Measurements from ENCODE around the gene TBC1D10B.

Gene TBC1D10B

GRCh38 chr16:30359871-30360170, 10.5 kb downstream of the TBC1D10B start:
- intact Hi-C loops (cut with DNase I), result loop anchor here (5.0 kb wide), 1 partner anchor 47 kb away; the partner anchor contains the start of gene ZNF771
- DNase-seq, result no peak

- no peak for DNase-seq
- intact Hi-C loops (cut with DNase I), result loop anchor here (5.0 kb wide), 1 partner anchor 48 kb away; the partner anchor contains the start of gene ZNF771
Observed at GRCh38 chr16:30358990-30359870, 11.1 kb downstream of the TBC1D10B start.

GRCh38 chr16:30358577-30358936, 11.7 kb downstream of the TBC1D10B start:
- no peak for DNase-seq
- intact Hi-C loops (cut with DNase I), result loop anchor here (5.0 kb wide), 1 partner anchor 49 kb away; the partner anchor contains the start of gene ZNF771

DNA sequence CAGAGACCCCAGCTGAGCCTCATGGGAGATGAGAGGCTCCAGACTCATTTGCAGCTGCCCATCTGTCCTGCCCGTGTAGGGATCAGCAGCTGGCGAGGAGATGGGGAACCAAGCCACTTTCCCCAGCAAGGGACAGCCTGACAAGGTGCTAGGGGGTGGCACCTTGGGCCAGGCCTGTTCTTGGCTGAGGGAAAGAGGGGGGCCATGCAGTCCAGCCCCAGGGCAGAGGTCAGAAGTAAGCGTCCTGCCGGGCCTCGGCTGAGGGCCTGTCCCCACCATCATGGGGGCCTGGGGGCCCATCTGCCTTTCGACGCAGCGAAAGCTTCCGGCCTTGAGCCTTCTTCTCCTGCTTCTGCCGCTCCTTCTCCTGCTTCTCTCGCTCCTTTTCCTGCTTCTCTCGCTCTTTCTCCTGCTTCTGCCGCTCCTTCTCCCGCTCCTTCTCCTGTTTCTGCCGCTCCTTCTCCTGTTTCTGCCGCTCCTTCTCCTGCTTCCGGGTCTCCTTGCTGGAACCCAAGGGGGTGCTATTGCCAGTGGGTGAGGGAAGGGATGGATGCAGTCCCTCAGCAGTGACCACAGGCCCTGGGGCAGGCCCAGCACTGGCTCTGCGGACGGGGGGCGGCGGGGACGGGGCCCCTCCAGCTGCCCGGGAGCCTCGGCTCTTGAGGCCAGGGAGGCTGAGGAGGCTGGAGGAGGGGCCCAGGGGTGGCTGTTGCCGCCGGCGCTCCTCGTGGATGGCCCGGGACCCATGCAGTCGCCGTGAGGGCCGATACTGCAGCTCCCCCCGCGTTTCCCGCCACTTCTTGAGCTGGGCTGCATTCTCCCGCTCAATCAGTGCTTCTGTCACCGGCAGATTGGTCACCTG, 12.3 kb downstream of the TBC1D10B start:
- no peak for DNase-seq
- intact Hi-C loops (cut with DNase I), result loop anchor here (5.0 kb wide), 1 partner anchor 49 kb away; the partner anchor contains the start of gene ZNF771

DNA sequence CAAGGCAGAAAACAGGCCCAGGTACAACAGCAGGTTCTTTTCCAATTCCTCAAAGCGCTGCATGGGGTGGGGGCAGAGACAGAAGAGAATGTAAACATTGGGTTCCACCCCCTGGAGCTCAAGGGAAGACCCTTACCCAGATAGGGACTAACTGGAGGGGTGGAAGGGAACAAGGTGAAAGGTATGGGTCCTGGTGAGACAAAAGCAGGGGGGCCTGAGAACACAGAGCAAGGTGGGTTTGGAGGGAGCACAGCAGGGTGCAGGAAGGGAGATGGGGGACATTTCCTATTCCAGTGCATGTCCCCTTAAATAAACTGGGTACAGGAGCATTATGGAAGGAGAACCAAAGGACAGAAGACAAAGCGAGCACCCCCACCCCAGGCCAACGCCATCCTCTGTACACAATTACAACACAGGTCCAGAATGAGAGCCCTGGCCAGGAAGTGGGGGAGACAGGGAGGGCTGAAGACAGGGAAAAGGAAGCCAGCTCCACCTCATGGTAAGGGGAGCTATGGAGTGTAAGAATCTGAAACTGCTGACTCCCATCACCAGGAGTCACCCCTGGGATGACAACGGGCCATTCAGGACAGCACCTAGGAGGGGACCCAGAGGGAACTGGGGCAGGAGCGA, 13.1 kb downstream of the TBC1D10B start:
- DNase-seq, result no peak
- intact Hi-C loops (cut with DNase I), result loop anchor here (5.0 kb wide), 1 partner anchor 50 kb away; the partner anchor contains the start of gene ZNF771

GRCh38 chr16:30356401-30357084, 13.8 kb downstream of the TBC1D10B start:
- intact Hi-C loops (cut with DNase I), result loop anchor here (5.0 kb wide), 1 partner anchor 51 kb away; the partner anchor contains the start of gene ZNF771

DNA sequence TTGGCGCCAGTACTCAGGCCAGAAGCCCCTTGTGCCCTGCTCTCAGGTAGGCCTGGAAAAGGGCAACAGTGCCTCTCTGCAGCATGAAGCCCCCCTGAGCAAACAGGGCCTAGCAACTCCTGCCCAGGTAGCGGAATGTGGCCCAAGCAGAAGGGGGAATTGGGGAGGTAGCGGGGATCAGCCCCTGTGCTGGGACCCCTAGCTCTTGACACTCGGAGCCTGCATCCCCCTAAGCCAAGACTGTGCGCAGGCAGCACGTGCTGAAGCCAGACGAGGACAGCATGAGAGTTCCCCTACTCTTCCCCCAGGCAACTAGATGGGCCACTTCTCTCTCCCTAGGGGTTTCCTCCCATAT, 14.4 kb downstream of the TBC1D10B start:
- intact Hi-C loops (cut with DNase I), result loop anchor here (5.0 kb wide), 1 partner anchor 51 kb away; the partner anchor contains the start of gene ZNF771
- peak in 1 of 42 donors; percentile 32 for DNase-seq

More at GRCh38 chr16:30356401-30357084, 13.8 kb downstream of the TBC1D10B start:
- peak in 12 of 42 donors; percentile 15 to 75 (median 49) for DNase-seq

DNA sequence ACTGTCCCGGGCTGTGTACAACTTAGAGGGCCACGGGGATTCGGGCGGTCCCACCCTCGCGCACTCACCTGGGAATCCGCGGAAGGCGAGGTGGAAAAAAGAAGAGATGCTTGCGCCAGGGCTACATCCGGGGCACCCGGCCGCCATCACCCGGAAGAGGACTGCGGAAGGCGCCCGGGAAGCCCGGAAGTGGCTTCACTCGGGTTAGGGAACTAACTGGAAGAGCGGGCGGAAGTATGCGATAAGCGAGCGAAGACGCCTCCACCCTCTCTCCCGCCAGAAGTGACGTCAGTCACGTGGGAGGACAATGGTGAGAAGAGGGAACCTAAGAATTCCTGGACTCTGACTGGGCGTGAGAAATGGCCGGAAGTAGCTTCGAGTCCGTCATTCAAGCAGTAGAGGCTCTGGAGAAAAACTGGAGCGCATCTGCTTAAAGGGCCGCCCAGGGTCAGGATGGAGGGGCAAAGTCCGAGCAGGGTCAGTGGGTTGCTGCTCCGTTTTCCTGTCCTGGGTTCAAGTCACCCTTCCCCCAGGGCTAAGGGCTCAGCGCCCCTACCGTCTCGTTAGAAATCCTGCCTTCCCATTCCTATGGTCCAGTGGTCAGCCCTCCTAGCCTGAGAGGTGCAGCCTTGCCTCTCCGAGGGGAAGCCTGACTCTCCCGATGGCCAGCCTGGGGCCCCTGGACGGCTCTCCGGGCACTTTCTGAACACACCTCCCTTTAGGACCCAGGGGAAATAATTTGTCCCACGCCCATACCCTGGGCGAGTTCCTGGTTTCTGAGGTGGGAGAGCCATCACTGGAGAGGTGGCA, 14.9 kb downstream of the TBC1D10B start, which contains the start of gene CD2BP2:
Gene CD2BP2 (minus strand): TSS at position 165 of the 810 bp plus-strand sequence. CDS start 627 bp downstream, outside the sequence.
- DNase-seq, result peak; percentile 93 to 99 (median 97)
- intact Hi-C loops (cut with DNase I), result loop anchor here (5.0 kb wide), 1 partner anchor 52 kb away; the partner anchor contains the start of gene ZNF771

DNA sequence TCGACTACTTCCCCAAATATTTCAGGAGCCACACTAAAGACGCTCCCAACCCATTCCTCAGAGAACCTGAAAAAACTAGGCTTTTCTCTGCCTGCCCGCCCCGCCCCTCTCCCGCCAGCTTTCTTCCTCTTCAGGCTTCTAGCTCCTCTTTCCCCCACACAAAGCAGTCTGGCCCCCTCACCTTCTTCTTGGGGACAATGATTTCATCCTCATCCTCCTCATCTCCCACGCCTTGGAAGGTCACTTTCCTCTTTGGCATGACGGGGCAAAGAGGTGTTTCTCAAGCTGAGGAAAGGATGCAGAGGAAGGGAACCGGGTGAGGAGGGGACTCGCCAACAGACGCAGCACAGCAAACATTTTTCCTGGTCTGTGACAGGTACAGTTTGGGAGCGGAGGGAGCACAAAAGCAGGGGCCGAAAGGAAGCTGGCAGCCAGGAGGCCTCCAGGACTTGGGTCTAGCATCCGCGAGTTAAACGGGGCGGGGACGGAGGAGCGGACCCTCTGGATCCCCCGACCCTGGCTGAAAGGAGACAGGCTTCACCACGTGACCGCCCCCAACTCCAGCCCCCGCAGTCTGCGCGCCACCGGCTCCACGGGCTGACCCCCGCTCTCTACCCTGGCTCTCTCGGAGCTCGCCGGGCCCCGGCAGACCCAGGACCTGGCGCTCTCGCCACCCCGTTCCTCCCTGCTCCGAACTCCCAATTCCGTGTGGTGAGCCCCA, 15.7 kb downstream of the TBC1D10B start:
- intact Hi-C loops (cut with DNase I), result loop anchor here (5.0 kb wide), 1 partner anchor 53 kb away; the partner anchor contains the start of gene ZNF771
- DNase-seq, result peak in 3 of 42 donors; percentile 0 to 48 (median 39)

GRCh38 chr16:30353438-30354129, 16.7 kb downstream of the TBC1D10B start:
- peak in 2 of 42 donors; percentile 9 to 32 for DNase-seq
- intact Hi-C loops (cut with DNase I), result no loop called here

DNA sequence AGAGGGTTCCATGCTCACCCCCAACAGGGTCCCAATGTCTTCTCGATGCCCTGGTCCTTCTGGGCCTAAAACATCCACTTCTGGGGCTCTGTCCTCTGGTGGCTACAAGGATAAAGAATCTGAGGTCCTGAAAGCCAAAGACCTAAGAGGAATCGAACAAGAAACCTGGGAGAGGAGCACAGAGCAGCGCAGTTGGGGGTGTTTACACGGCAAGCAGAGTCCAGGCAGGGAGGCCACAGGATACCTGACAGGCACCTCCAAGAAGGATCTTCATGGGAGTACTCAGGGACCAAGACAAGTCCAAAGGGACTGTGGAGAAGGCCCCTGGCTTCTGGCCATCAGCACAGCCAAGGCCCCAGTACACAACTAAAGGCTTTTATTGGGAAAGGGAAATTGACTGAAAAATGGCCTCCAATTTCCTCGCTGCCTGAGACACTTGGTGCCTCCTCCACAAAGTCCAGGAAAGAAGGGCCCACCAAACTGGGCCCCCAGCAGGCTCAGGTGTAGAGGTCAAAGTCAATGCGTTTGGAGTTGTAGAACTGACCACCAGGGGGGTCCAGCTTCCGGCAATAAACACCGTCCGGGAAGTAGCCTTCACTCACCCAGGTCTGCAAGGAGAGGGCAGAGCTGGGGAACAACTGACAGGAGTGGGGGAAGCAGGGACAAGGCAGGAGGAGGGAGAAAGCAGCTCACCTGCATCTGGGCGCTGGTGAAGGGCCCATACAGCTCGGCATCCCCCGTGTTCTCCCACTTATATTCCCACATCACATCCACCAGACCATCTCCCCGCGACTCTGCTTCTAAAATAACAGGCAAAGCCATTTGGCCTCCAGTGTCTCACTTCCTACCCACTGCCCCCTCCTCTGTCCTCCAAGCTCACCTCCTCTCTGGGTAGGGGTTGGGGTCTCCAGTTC, 17.5 kb downstream of the TBC1D10B start:
- peak in 1 of 42 donors; percentile 10 for DNase-seq
- intact Hi-C loops (cut with DNase I), result no loop called here

DNA sequence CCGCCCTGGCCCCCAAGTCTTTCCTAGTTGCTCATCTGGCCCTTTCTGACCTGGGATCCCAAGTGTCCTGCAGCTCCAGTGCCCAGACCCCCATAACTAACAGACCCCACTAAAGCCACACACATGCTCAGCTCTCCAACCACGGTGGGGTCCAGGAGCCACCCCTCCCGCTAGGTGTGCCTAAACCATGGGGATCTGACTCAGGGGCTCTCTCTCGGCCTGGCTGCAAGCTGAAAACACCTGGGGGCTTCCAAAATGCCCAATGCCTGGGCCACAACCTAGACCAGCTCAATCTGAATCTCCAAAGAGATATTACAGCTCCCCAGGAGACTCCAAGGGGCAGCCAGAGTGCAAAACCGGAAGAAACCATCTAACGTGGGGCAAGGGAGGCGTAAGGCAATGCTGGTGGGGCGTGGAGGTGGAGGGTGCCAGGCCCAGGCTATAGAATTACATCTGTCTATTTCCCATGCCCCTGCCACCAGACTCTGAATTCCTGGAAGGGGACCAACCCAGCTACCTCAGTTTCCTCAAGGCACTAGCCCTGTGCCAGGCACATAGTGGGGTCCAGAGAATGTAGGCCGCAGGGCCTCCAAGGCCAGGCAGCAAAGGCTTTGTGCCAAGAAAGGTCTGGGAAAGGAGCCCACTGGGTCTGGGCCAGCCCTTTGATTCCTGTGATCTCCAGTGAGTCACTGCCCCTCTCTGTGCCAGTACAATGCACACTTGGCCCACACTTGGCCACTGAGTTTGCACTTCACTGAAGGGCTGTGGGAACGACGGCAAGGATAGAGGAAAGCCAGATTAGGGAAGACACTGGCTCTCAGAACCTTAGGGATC, 18.5 kb downstream of the TBC1D10B start:
- intact Hi-C loops (cut with DNase I), result no loop called here
- DNase-seq, result peak in 41 of 42 donors; percentile 46 to 92 (median 80)

- DNase-seq, result peak in 1 of 42 donors; percentile 28
- intact Hi-C loops (cut with DNase I), result no loop called here
Observed at GRCh38 chr16:30351001-30351441, 19.3 kb downstream of the TBC1D10B start.

Data from head of caudate nucleus (tissue), 42 donors.